Activated CD4-positive, alpha-beta T cell treated with anti-CD3 and anti-CD28 coated beads for 4 hours (primary cell): Measurements from ENCODE around the gene TOR4A.

Experiments
- DNase-seq, 2 donors: peaks; one replicate each; pipeline ENCODE4 v3.0.0-alpha.2; 2020

TOR4A gene

DNA sequence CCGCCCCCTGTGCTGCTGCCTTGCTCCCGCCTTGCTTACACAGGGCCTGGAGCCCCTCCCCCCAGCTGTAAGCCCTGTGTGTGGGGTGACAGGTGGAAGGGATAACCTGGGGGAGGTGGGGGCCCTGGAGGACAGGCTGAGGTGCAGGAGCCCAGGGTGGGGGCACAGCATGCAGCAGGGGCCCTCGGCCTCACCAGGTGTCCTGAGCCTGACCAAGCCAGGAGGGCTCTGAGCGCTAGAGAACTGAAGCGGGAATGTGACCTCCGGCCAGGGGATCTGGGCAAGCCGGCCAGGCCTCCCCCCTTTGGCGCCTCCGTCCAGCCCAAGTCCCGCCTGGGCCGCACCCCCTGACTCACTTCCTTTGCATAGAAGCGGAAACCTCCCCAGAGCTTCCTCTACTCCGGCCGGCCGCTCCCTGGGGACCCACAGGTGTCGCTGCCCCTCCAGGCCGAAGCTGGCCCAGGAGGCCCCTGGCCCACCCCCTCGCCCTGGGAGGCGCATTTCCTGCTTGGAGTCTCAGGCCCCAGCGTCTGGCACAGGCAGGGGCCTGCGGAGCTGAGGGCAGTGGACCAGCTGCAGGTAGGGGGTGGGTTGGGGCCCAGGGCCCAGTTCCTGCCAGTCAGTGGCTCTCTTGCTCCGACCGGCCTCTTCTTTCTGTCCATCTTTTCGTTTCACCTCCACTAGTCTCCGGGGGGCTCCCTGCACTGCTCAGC, at the start of gene TOR4A:
TOR4A (plus strand) TSS at position 398 of the 713 bp plus-strand sequence. CDS start 964 bp downstream, outside the sequence.
- no peak for DNase-seq

DNA sequence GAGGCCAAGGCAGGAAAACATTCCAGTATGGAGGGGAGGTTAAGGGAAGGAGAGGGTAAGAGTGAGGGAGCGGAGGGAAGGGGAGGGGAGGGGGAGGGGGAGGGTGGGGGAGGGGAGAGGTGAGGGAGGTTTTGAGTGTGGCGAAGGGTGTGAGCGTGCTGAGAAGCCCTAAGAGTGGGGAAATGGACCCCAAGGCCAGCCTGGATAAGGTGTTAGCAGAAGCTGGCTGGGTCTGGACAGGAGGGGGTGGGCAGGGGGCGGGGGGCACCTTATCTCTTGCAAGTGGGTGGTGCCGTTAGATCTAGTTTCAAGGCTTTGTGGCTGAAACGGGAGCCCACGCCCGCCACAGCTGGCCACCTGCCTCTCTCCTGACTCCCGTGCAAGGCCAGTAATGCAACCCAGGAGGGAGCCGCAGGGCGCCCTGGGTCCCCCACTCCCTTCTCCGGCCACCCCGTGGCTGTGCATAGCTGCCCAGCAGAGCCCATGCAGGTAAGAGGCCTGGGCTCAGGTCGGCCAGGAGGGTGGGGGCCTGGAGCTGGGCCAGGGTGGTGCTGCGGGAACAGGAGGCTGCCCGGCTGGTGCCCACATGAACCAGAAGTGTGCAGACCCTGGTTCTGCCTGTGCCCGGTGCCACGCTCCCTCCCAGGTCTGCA, 49.5 kb upstream of the TOR4A start:
- DNase-seq = no peak

DNA sequence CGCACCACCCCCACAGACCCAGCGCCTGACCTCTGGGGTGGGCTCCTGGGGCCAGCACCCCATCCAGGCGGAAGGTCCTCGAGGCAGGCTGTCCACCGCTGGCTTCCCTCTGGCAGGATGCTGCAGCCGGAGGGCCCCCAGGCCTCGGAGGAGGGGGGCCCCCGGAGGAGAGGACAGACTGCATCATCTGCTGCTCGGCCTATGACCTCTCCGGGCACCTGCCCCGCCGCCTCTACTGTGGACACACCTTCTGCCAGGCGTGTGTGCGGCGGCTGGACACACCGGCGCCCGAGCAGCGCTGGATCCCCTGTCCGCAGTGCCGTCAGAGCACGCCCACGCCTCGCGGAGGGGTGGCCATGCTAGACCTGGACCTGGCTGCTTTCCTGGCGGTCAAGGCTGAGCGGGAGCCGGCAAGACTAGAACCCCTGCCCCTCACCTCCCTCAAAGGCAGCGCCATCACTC, 49.0 kb upstream of the TOR4A start:
- no peak for DNase-seq

- DNase-seq = no peak
These were observed 48.3 kb upstream of the TOR4A start for GRCh38 chr9:137228968-137229896.

DNA sequence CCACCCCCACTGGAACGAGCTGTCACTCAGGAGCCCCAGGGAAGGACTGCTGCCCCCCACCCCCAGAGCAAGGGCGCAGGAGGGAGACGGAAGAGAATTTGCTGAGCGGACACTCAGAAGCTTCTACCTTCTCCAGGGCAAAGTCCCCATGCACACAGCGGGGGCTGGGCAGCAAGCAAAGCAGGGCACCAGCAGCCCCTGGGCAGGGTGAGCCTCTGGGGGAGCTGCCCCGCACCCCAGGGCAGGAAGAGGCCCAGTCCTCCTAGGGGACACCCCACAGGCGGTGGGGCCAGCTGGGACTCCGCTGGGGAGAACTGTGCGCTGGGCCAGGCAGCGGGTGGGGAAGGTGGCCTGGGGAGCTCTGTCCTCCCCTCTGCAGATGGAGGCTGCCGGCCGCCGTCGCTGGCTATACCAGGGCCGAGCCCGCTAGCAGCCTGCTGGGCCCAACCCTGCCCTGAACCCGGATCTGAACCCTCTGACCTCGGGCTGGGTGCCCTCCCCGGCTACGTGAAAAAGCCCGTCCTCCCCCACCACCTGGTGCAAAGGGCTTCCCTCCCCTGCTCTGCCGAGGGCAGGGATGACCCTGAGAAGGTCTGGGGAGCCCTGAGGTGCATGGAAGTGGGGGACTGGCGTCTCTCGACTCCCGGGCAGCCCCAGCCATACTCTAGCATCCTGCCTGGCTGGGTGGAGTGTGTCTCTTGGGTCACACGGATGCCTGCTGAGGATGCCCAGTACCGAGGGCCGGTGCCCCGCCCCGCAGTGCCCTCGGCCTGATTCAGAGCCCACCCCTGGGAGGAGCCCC, 47.4 kb upstream of the TOR4A start:
- no peak for DNase-seq

- DNase-seq = no peak
These were observed 46.7 kb upstream of the TOR4A start, which contains the start of gene SLC34A3 for GRCh38 chr9:137230705-137231371. Gene SLC34A3, plus strand, starts transcription at chr9:137230901. Its CDS starts 802 bp downstream, at chr9:137231703.

GRCh38 chr9:137231372-137232039, 46.0 kb upstream of the TOR4A start:
- DNase-seq = no peak

- no peak for DNase-seq
These were observed 45.4 kb upstream of the TOR4A start for GRCh38 chr9:137232101-137232500.

- DNase-seq = no peak
These were observed 45.0 kb upstream of the TOR4A start for GRCh38 chr9:137232510-137232909.

GRCh38 chr9:137233143-137233980, 44.2 kb upstream of the TOR4A start:
- DNase-seq = no peak

DNA sequence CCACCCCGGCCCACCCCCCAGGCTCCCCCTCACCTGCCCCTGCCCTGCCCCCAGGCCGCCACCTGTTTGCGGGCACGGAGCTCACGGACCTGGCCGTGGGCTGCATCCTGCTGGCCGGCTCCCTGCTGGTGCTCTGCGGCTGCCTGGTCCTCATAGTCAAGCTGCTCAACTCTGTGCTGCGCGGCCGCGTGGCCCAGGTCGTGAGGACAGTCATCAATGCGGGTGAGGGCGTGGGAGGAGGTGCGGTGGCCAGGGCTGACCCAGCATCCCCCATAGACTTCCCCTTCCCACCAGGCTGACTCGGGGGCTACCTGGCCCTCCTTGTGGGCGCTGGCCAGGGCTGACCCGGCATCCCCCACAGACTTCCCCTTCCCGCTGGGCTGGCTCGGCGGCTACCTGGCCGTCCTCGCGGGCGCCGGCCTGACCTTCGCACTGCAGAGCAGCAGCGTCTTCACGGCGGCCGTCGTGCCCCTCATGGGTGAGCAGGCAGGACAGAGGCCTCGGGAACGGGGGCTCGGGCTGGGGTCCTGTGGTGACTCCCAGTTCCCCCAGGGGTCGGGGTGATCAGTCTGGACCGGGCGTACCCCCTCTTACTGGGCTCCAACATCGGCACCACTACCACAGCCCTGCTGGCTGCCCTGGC, 43.4 kb upstream of the TOR4A start:
- DNase-seq = no peak

GRCh38 chr9:137234758-137235423, 42.6 kb upstream of the TOR4A start:
- no peak for DNase-seq

- DNase-seq = no peak
These were observed 41.9 kb upstream of the TOR4A start for GRCh38 chr9:137235424-137236237.

DNA sequence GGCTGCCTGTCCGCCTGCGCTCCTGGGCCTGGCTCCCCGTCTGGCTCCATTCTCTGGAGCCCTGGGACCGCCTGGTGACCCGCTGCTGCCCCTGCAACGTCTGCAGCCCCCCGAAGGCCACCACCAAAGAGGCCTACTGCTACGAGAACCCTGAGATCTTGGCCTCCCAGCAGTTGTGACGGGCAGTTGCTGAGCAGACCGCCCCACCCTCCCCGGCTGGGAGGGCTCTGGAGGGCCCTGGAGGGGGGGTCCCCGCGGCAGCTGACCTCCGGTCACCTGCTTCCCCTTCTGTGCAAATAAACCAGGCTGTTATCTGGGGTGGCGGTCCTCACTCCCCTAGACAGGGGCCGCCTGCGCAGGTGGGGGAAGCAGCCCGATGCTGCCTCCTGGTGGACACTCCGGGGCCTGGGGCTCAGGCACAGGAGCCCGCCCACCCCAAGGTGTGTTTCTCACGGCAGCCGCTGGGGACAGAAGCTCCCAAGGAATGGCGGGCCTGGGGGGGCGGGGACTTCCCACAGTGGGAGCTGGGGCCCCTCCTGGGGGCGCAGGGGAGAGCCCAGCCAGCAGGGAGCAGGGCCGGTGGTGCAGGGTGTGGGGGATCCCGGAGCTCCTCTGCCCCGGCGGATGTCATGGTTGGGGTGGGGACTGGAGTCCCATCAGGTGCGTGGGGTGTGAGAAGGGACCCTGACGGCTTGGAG, 41.1 kb upstream of the TOR4A start:
- peak; percentile 91 to 93 for DNase-seq

- no peak for DNase-seq
These were observed 40.5 kb upstream of the TOR4A start for GRCh38 chr9:137236936-137237421.

GRCh38 chr9:137237759-137238726, 39.5 kb upstream of the TOR4A start:
- DNase-seq = no peak
